ENCODE measurements around the gene TM7SF2. TPM values are rescaled to one million over a fixed set of nuclear protein-coding genes. Genes with fewer than 3 reads are reported as not detected.

TM7SF2 gene
- total RNA-seq, 2 donors from 2014 or later: 20.5 to 24.3 TPM

DNA sequence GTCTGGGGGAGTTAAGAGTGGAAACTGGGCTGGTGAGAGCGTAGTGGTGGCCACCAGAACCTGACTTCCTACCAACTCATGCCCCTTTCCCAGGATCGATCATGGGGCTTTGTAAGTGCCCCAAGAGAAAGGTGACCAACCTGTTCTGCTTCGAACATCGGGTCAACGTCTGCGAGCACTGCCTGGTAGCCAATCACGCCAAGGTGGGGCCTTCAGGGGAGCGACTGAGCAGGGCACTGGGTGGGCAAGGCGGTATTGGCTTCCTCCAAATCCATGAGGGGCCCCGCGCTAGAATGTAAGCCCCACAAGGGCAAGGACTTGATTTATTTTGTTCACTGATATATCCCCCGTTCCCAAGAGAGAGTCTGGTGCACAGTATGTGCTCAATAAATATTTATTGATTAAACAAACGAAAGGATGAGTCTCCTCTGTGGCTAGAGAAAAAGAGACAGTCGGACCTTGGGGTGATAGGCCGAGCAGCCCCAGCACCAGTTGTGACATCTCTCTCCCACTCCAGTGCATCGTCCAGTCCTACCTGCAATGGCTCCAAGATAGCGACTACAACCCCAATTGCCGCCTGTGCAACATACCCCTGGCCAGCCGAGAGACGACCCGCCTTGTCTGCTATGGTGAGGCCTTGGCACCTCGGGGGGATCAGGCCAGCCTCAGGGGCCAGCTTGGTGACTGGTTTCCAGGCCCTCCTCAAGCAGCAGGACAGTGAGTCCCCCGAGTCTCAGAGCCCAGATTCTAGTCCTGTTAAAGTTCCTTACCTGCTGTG is 26.9 kb upstream of the TM7SF2 start:
- DNase-seq (ENCODE audit: low spot score in 2 of 2): no peak
- Mint-ChIP-seq H3K27ac (peak overlapping the region; percentile 99 to 100), H3K9me3 (no peaks in the 10 kb centered on the region), H3K36me3 (peaks cover 46 to 51% of the 10 kb centered on the region in 2 donors)
- ATAC-seq: no peak

DNA sequence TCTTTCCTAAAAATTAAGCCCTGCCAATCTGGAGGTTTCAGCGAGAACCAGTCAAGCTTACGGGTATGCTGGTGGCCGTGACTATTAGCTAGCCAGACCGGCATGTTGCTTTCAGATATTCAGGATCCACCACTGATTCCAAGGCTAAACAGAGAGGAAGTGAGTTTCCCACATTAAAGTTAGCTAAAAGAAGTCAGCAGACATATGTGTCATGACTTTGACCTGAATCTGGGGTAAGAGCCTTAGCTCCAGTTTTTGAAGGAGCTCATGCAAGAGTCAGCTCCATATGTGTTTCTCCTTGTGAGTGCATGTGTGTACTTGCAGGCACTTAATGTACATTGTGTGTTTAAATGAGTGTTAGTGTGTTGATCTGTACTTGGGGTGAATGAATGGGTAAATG is 26.2 kb upstream of the TM7SF2 start:
- Mint-ChIP-seq H3K9me3 (no peaks in the 10 kb centered on the region), H3K27ac (peak overlapping the region; percentile 99 to 100), H3K36me3 (peaks cover 42 to 48% of the 10 kb centered on the region in 2 donors)
- ATAC-seq (no peak), DNase-seq (ENCODE audit: low spot score in 2 of 2) (no peak)

DNA sequence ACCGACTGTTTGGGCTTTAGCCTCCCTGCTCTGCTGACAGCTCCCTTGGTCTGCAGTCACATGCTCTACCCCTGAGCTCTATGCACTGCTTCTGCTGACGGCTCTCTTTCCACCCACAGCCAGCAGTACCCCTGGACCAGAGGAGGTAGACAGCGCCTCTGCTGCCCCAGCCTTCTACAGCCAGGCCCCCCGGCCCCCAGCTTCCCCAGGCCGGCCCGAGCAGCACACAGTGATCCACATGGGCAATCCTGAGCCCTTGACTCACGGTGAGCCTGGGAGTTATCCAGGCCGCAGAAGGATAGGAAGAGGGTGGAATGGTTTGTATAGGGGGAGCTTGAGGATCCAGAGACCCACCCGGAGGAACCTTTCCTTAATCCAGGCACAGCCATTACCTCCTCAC is 24.9 kb upstream of the TM7SF2 start:
- Mint-ChIP-seq H3K36me3 (peaks cover 35 to 36% of the 10 kb centered on the region in 2 donors), H3K27ac (peak overlapping the region in 1 of 2 donors; percentile 86), H3K9me3 (no peaks in the 10 kb centered on the region)
- no peak for DNase-seq (ENCODE audit: low spot score in 2 of 2)
- ATAC-seq: no peak

DNA sequence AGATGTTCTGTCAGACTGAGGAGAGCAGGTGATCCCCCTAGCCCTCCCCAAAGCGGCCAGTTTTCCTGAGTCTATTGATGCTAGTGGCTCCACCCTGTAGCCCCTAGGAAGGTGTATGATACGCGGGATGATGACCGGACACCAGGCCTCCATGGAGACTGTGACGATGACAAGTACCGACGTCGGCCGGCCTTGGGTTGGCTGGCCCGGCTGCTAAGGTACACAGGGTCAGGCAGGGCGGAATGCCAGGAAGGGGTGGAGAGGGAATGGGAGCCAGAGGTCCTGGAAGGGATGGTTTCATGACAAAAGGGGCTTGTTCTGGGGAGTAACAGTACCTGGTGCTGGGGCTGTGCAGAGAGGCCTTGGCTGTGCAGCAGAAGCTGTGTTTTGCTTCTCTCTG is 24.5 kb upstream of the TM7SF2 start:
- Mint-ChIP-seq H3K9me3 (no peaks in the 10 kb centered on the region), H3K27ac (no peak overlapping the region), H3K36me3 (peaks cover 32% of the 10 kb centered on the region in 2 donors)
- ATAC-seq (no peak), DNase-seq (ENCODE audit: low spot score in 2 of 2) (no peak)

DNA sequence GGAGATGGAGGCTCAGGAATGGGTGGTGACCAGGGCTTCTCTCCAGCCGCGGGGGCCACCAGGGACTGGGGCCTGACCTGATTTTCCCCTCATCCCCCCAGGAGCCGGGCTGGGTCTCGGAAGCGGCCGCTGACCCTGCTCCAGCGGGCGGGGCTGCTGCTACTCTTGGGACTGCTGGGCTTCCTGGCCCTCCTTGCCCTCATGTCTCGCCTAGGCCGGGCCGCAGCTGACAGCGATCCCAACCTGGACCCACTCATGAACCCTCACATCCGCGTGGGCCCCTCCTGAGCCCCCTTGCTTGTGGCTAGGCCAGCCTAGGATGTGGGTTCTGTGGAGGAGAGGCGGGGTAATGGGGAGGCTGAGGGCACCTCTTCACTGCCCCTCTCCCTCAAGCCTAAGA is 23.8 kb upstream of the TM7SF2 start:
- no peak for ATAC-seq
- DNase-seq (ENCODE audit: low spot score in 2 of 2): no peak
- H3K9me3 Mint-ChIP-seq: no peaks in the 10 kb centered on the region
- H3K36me3 Mint-ChIP-seq: peaks cover 26% of the 10 kb centered on the region in 2 donors
- H3K27ac Mint-ChIP-seq: no peak overlapping the region

DNA sequence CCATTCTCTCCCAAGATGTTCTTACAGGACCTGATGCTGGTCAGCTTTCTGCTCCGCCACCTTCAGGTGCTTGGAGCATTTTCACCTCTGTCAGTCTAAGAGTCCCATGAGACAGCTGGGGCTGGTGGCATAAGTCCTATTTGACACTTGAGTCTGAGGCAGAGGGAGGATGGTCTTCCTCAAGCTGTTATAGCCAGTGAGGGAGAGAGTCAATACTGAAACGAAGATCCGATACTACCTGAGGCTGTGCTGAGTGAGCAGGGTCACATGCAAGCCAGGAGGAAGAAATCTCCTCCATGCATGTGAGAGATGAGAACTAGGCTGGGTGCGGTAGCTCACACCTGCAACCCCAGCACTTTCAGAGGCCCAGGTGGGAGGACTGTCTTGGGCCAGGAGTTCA is 22.1 kb upstream of the TM7SF2 start:
- DNase-seq (ENCODE audit: low spot score in 2 of 2) (no peak), ATAC-seq (no peak)
- Mint-ChIP-seq H3K27ac (no peak overlapping the region), H3K9me3 (no peaks in the 10 kb centered on the region), H3K36me3 (peaks cover 8% of the 10 kb centered on the region in 2 donors)

DNA sequence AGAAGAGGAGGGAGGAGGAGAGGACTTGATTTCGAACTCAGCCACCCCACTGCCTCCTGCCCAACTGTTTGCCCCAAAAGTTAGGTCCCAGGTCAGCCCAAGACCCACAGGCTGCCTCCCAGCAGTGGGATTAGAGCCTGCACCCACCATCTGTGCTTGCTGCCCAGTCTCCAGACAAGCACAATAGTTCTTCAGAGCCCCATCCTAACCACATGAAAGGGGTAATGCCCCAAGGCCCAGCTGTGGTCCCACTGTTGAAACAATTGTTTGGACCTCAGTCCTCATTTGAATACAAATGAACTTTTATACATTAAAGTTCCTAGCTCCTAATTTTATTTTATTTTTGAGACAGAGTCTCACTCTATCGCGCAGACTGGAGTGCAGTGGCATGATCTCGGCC is 21.0 kb upstream of the TM7SF2 start:
- H3K27ac Mint-ChIP-seq: no peak overlapping the region
- DNase-seq (ENCODE audit: low spot score in 2 of 2) (no peak), ATAC-seq (no peak)
- peaks cover 3 to 8% of the 10 kb centered on the region in 2 donors for H3K36me3 Mint-ChIP-seq
- no peaks in the 10 kb centered on the region for H3K9me3 Mint-ChIP-seq

DNA sequence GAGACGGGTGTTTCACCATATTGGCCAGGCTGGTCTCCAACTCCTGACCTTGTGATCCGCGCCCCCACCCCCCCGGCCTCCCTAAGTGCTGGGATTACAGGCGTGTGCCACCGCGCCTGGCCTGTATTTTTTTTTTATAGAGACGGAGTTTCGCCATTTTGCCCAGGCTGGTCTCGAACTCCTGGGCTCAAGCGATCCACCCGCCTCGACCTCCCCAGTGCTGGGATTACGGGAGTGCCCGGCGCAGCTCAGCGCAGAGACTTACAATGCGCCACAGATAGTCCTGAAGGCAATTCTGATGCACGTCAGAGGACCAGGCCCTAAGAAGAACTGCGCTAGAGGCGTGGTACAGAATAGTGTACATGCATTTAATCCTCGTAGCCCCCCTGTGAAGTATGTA is 16.2 kb upstream of the TM7SF2 start:
- Mint-ChIP-seq H3K36me3 (no peaks in the 10 kb centered on the region), H3K27ac (peak overlapping the region; percentile 87 to 98)
- ATAC-seq: no peak

DNA sequence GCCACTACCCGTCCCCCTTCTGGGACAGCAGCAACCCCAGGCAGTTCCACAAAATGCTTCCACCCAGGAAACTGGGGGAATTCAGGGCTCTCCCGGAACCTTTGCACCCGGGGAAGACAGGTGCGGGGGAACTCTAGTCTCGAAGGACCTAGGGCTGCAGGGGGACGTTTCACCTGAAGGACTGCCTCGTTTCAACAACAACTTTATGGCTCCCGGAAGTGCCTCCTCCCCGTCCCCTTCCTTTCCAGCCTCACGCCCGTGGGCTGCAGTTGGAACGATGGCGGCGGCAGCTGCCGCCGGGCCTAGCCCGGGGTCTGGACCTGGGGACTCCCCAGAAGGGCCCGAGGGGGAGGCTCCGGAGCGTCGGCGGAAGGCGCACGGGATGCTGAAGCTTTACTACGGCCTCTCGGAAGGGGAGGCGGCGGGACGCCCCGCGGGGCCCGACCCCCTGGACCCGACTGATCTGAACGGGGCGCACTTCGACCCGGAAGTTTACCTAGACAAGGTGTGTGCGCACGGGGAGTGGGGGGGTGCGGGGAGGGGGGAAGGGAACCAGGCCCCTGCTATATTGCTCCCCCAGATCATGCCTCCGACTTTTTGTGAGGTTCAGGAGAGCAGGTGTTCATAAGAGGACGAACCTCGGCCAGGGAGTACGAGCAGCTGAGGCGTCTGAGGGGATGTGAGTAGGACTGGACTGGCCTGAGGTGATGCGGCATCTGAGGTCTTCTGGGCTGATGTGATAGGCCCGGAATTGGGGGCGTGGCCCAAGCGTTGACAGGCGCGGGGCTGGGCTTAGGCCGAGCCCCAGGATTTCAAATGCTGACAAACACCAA is 15.5 kb upstream of the TM7SF2 start, which contains the start of gene VPS51:
VPS51 (plus strand) TSS at position 241 of the 833 bp plus-strand sequence; CDS start at position 278, 37 bp downstream.
- H3K36me3 Mint-ChIP-seq: no peaks in the 10 kb centered on the region
- ATAC-seq (peak; percentile 96 to 100), DNase-seq (ENCODE audit: low spot score in 2 of 2) (peak; percentile 86 to 89)
- H3K9me3 Mint-ChIP-seq: no peaks in the 10 kb centered on the region
- peak within 1 kb of the TSS; percentile 87 to 98 for H3K27ac Mint-ChIP-seq

More for the DNA sequence above, 16.2 kb upstream of the TM7SF2 start:
- DNase-seq (ENCODE audit: low spot score in 2 of 2): no peak
- H3K9me3 Mint-ChIP-seq: no peaks in the 10 kb centered on the region

DNA sequence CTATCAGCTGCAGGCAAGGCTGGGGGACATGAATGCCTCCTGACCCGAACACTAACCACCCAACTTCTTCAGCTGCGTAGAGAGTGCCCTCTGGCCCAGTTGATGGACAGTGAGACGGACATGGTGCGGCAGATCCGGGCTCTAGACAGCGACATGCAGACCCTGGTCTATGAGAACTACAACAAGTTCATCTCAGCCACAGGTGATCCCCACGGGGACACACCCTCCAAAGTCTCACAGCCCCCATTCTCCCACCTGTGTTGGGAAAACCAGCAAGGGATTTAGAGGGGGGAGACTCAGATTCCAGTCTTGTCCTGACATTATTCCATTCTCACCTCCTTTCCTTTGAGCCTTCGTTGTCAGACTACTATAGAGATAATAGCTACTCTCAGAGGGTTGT is 14.7 kb upstream of the TM7SF2 start:
- ATAC-seq (no peak), DNase-seq (ENCODE audit: low spot score in 2 of 2) (no peak)
- peak overlapping the region; percentile 50 to 87 for H3K27ac Mint-ChIP-seq

DNA sequence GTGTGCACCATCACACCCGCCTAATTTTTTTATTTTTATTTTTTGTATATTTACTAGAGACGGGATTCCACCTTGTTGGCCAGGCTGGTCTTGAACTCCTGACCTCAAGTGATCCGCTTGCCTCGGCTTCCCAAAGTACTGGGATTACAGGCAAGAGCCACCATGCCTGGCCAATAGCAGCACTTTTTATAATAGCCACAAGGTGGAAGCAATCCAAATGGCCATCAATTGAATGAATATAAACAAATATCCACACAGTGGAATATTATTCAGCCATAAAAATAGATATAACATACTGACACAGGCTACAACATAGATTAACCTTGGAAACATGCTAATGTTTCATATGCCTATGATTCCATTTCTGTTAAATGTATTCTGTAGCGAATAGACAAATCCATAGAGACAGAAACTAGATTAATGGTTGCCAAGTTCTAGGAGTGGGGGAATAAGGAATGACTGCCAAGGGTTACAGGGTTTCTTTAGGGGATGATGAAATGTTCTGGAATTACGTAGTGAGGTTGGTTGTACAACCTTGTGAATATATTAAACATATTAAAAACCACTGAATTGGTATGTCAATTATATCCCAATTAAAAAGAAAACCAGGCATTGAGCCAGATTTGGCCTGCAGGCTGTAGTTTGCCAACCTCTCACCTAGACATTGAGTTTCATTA is 10.9 kb upstream of the TM7SF2 start:
- Mint-ChIP-seq H3K9me3 (no peaks in the 10 kb centered on the region), H3K27ac (peak overlapping the region in 1 of 2 donors; percentile 7), H3K36me3 (no peaks in the 10 kb centered on the region)
- DNase-seq (ENCODE audit: low spot score in 2 of 2) (no peak), ATAC-seq (no peak)

More for the DNA sequence above, 14.7 kb upstream of the TM7SF2 start:
- H3K36me3 Mint-ChIP-seq: no peaks in the 10 kb centered on the region
- H3K9me3 Mint-ChIP-seq: no peaks in the 10 kb centered on the region

DNA sequence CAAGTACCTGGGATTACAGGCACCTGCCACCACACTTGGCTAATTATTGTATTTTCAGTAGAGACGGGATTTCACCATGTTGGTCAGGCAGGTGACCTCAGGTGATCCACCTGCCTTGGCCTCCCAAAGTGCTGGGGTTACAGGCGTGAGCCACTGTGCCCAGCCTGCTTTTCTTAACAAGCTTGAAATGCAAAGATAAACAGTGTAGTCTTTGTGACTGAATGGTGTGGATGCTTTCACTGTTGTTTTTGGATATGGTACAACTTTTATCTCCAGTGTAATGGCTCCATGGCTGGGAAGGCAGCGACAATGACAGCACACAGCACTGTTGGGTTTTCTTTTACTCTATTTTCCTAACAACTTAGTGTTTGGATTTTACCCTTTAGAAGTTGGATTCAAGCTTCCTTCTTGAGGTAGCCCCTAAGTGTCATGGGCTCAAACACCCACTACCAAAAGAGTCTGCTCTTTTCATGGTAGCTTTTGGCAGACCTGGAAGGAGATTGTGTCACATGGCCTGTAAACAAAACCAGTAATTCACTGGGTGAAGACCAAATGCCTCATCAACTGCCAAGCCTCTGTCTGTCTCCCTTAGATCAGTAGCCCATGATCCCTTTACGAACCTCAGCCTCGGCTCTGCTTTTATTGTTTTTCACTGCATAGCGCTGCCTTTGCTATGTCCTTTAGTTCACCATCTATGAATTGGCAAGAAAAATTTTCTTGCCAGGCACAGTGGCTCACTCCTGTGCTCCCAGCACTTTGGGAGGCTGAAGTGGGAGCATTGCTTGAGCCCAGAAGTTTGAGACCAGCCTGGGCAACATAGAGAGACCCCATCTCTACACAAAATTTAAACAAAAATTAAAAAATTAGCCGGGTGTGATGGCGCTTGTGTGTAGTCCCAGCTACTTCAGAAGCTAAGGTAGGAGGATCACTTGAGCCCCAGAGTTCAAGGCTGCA is 9.3 kb upstream of the TM7SF2 start:
- ATAC-seq (no peak), DNase-seq (ENCODE audit: low spot score in 2 of 2) (no peak)
- H3K9me3 Mint-ChIP-seq: no peaks in the 10 kb centered on the region
- peak overlapping the region in 1 of 2 donors; percentile 16 for H3K27ac Mint-ChIP-seq
- no peaks in the 10 kb centered on the region for H3K36me3 Mint-ChIP-seq

DNA sequence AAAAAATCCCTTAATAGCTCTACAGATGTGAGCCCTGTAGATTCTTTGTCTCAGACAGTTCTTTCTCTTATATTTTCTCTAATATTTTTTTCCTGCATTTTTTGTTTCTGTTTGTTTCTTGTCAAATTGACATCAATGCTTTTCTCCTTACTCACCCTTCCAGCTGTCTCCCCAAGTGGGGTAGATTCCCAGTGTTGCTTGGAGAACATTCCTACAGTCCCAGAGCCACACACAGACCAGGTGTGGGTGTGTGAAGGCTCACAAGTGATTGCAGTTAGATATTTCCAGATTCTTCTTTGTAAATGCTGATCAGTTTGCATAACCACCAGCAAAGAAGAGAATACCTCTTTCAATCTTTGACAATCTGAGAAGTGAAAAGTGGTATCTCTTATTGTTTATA is 8.2 kb upstream of the TM7SF2 start:
- Mint-ChIP-seq H3K27ac (peak overlapping the region; percentile 16 to 21), H3K36me3 (no peaks in the 10 kb centered on the region), H3K9me3 (no peaks in the 10 kb centered on the region)
- ATAC-seq: no peak
- no peak for DNase-seq (ENCODE audit: low spot score in 2 of 2)

DNA sequence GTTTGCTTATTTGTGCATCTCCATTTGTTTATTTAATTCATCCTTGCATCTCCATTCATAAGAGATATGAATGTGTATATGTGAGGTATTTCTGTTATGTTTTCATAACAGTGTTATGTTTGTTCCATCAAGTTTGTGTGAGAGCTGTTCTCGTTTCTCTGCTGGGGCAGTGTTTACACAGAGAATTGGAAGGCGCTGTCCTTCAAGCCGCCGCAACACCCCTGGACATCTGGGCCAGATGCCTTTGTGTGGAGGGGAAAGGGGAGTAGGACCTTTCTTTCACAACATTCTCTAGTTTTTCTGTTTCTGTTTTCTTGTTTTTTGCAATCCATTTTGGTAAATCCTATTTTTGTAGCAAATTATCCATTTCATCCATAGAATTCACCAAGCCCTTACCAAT is 7.0 kb upstream of the TM7SF2 start:
- DNase-seq (ENCODE audit: low spot score in 2 of 2): no peak
- Mint-ChIP-seq H3K36me3 (no peaks in the 10 kb centered on the region), H3K27ac (peak overlapping the region; percentile 21 to 87), H3K9me3 (no peaks in the 10 kb centered on the region)
- no peak for ATAC-seq

DNA sequence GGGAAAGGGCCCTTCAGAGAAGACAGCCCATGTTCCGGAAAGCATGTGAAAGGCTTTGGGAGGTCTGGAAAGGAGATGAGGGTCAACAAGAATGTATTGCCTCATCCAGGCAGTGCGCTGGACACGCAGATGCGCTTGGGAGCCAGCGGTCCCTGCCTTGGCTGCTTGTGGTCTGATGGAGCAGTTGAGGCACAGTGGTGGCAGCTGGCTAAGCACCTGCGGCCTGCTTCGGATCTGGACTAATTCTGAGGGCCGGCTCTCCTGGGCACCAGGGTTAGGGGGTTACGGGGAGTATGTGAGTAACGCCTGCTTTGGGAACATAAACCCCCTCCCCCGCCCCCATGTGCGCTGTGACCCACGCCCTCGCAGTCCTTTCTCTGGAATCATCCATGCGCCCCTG is 4.6 kb upstream of the TM7SF2 start:
- peak overlapping the region; percentile 32 to 55 for H3K27ac Mint-ChIP-seq
- H3K36me3 Mint-ChIP-seq: no peaks in the 10 kb centered on the region
- ATAC-seq: no peak
- no peaks in the 10 kb centered on the region for H3K9me3 Mint-ChIP-seq
- DNase-seq (ENCODE audit: low spot score in 2 of 2): no peak

All from activated naive CD4-positive, alpha-beta T cell treated with anti-CD3 and anti-CD28 coated beads, Interleukin-2, amount 50 U/mL, for 72 hours (primary cell).